HG03196 (cell line): ENCODE data around the gene TRPC1.
A peak's percentile ranks its signal among the peaks of the same experiment; 100 is the strongest.

Experiments
- ATAC-seq: cut with Tn5 transposase; IDR thresholded peaks from one replicate; pipeline ENCODE4 v1.9.1; 2021; ENCODE audit not compliant: unreplicated experiment

TRPC1 gene

GRCh38 chr3:142828703-142829305, 105.0 kb downstream of the TRPC1 start:
- peak; percentile 92 for ATAC-seq

GRCh38 chr3:142837526-142837925, 113.7 kb downstream of the TRPC1 start:
- no peak for ATAC-seq

- no peak for ATAC-seq
Measured at GRCh38 chr3:142839831-142840230, 116.0 kb downstream of the TRPC1 start.

GRCh38 chr3:142844339-142844977, 120.6 kb downstream of the TRPC1 start:
- peak; percentile 56 for ATAC-seq

GRCh38 chr3:142846779-142847577, 123.1 kb downstream of the TRPC1 start:
- no peak for ATAC-seq

- no peak for ATAC-seq
Measured at GRCh38 chr3:142849148-142849547, 125.3 kb downstream of the TRPC1 start.

- no peak for ATAC-seq
Measured at GRCh38 chr3:142850395-142851023, 126.7 kb downstream of the TRPC1 start.

- ATAC-seq = no peak
Measured at GRCh38 chr3:142852009-142852408, 128.2 kb downstream of the TRPC1 start.

- ATAC-seq = no peak
Measured at GRCh38 chr3:142853270-142854168, 129.7 kb downstream of the TRPC1 start.

GRCh38 chr3:142857056-142857455, 133.2 kb downstream of the TRPC1 start:
- no peak for ATAC-seq
